Panc1 (cell line): Measurements from ENCODE around the gene RASSF8.

Source experiments
- TF ChIP-seq, protein P1 (sequence below), 2 experiments: IDR thresholded peaks; 2 replicates each; pipeline ENCODE4 v1.6.1; 2011 to 2012; ENCODE audit warnings: low read depth in 2 of 2, control low read depth in 1 of 2, low read length in 1 of 2, mild to moderate bottlenecking in 1 of 2, moderate library complexity in 1 of 2; ENCODE audit not compliant: insufficient read depth in 1 of 2
- TF ChIP-seq, protein P2 (sequence below): fragments of 450-650 bp; IDR thresholded peaks from 2 replicates; pipeline ENCODE4 v1.5.1; 2017; ENCODE audit warnings: mild to moderate bottlenecking

DNA sequence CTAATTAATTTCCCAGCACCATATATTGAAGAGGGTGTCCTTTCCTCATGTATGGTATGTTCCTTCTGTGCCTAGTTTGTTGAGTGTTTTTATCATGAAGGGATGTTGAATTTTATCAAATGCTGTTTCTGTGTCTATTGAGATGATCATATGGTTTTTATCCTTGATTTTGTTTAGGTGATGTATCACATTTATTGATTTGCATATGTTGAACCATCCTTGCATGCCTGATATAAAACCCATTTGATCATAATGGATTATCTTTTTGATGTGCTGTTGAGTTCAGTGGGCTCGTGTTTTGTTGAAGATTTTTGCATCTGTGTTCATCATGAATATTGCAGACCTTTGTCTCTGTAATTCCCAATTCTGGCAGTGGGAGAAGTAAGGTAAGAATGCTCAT is 44.6 kb downstream of the RASSF8 start:
- TF ChIP-seq, protein P1, sequence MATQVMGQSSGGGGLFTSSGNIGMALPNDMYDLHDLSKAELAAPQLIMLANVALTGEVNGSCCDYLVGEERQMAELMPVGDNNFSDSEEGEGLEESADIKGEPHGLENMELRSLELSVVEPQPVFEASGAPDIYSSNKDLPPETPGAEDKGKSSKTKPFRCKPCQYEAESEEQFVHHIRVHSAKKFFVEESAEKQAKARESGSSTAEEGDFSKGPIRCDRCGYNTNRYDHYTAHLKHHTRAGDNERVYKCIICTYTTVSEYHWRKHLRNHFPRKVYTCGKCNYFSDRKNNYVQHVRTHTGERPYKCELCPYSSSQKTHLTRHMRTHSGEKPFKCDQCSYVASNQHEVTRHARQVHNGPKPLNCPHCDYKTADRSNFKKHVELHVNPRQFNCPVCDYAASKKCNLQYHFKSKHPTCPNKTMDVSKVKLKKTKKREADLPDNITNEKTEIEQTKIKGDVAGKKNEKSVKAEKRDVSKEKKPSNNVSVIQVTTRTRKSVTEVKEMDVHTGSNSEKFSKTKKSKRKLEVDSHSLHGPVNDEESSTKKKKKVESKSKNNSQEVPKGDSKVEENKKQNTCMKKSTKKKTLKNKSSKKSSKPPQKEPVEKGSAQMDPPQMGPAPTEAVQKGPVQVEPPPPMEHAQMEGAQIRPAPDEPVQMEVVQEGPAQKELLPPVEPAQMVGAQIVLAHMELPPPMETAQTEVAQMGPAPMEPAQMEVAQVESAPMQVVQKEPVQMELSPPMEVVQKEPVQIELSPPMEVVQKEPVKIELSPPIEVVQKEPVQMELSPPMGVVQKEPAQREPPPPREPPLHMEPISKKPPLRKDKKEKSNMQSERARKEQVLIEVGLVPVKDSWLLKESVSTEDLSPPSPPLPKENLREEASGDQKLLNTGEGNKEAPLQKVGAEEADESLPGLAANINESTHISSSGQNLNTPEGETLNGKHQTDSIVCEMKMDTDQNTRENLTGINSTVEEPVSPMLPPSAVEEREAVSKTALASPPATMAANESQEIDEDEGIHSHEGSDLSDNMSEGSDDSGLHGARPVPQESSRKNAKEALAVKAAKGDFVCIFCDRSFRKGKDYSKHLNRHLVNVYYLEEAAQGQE (IDR thresholded peaks at IDR 0.05; ENCODE audit: insufficient read depth in 1 of 2, low read depth in 2 of 2, low read length in 1 of 2) = no peak
- TF ChIP-seq, protein P2, sequence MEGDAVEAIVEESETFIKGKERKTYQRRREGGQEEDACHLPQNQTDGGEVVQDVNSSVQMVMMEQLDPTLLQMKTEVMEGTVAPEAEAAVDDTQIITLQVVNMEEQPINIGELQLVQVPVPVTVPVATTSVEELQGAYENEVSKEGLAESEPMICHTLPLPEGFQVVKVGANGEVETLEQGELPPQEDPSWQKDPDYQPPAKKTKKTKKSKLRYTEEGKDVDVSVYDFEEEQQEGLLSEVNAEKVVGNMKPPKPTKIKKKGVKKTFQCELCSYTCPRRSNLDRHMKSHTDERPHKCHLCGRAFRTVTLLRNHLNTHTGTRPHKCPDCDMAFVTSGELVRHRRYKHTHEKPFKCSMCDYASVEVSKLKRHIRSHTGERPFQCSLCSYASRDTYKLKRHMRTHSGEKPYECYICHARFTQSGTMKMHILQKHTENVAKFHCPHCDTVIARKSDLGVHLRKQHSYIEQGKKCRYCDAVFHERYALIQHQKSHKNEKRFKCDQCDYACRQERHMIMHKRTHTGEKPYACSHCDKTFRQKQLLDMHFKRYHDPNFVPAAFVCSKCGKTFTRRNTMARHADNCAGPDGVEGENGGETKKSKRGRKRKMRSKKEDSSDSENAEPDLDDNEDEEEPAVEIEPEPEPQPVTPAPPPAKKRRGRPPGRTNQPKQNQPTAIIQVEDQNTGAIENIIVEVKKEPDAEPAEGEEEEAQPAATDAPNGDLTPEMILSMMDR = no peak
